Skin epidermis (tissue), 12 donors: Measurements from ENCODE around the gene ARL15.
A peak's percentile ranks its signal among the peaks of the same experiment; 100 is the strongest.

Source experiments
- H3K27ac ChIP-seq, 21 experiments: fragments of 200-600 bp; sonication (generic) in 11 of 21; one replicate each; pipeline ENCODE4 v1.5.0; 2020; ENCODE audit warnings: mild to moderate bottlenecking in 3 of 21, inconsistent platforms in 2 of 21, moderate library complexity in 2 of 21
- H3K4me3 ChIP-seq, 7 experiments: fragments of 200-600 bp; sonication (generic) in 2 of 7; one replicate each; pipeline ENCODE4 v1.5.0; 2020; ENCODE audit warnings: inconsistent platforms in 2 of 7, mild to moderate bottlenecking in 2 of 7, moderate library complexity in 1 of 7

The ARL15 gene

DNA sequence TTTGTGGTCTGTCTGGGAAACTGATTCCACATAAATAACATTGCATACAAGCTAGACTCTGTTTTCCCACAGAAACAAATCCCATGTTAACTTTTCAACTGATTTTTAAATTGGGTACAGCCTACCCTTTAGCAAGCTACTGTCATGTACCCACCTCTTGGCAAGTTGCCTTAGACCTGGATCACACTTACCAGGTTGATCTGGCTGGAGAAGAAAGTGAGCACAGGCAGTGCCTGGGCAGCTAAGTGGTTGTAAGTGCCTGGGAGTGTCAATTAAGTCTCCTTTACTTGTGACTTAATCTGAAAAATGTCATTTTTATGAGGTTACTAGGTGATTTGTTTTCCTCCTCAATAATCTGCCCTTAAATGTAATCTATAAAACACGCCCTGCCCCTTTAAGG is 336.4 kb downstream of the ARL15 start:
- Histone ChIP-seq H3K4me3 (no peak overlapping the region), H3K27ac (no peak overlapping the region)

DNA sequence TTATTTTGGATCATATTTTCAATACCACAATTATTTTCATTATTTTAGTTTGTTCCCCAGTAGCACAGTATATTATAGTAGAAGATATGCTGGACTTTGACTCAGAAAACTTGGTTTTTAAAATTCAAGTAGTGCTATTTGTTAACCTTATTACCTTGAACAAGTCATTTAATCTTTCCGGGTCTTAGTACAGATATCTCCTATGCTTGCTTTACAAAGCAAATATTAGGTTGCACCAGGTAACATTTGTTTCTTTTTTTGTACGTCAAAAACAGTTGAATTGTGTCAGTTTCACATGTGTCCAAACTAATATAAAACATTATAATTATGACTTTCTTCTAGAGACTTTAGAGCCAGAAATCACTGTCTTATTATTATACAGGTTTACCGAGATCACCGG is 338.1 kb downstream of the ARL15 start:
- H3K27ac ChIP-seq = no peak overlapping the region
- H3K4me3 ChIP-seq = no peak overlapping the region

DNA sequence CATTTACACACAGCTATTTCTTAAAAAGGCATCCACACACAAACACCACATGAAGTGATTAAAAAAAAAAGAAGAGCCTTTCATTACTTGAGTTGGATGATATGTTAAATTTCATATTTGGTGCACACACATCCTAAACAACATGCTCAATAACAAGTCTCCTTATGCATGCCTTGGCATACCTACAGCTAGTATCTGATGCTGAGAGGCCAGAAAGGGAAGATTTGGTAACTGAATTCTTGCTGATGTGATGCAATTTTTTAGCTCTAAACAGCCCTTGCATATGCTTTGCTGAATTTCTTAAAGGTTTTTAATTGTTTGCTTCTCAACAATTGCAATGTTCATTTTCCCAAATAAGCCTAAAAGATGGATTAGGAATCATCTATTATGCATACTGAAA is 338.8 kb downstream of the ARL15 start:
- no peak overlapping the region for H3K27ac ChIP-seq

GRCh38 chr5:53971131-53971530 is 339.2 kb downstream of the ARL15 start:
- H3K27ac ChIP-seq = no peak overlapping the region

More for the DNA sequence above, 338.8 kb downstream of the ARL15 start:
- H3K4me3 ChIP-seq = no peak overlapping the region

DNA sequence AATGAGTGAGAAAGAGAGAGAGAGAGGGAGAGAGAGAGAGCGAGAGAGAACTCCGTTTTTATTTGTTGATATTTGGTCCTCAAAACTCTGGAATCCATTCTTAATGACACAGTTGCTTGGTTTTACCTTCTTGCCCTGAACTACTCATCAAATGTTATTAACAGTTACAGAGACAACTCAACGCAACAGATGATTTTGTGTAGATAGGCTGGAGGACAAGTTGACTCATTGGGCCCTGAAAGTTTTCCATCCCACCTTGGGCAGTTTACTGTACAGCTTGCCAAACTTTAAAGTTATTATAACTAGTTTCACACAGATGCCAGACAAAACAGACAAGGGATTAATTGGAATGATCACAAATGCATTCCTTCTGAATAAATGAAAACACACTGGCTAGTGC is 339.9 kb downstream of the ARL15 start:
- no peak overlapping the region for H3K4me3 ChIP-seq
- no peak overlapping the region for H3K27ac ChIP-seq

More at GRCh38 chr5:53971131-53971530, 339.2 kb downstream of the ARL15 start:
- H3K4me3 ChIP-seq = no peak overlapping the region

- no peak overlapping the region for H3K4me3 ChIP-seq
- no peak overlapping the region for H3K27ac ChIP-seq
Observed at GRCh38 chr5:53969176-53969730, 341.1 kb downstream of the ARL15 start.

DNA sequence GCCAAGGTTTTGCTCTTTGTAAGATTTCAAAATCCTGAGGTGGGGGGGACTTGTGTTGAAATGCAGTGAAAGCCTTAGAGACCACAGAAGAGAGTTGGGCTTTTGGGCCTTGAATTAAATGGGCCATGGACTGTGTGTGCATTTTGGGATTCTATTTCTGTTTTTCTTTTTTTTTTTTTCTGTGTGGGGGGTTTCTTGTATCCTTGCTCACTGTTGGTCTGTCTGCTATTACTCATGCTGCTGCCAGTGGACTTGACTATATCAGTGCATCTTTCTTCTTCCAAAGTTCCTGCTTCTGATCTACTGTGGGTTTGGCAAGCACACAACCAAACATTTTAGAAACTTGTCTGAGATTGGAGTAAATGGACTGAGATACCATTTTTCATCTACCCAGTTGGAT is 344.9 kb downstream of the ARL15 start:
- Histone ChIP-seq H3K4me3 (no peak overlapping the region), H3K27ac (peak overlapping the region in 1 of 21 experiments; percentile 35)

- Histone ChIP-seq H3K27ac (no peak overlapping the region), H3K4me3 (no peak overlapping the region)
Observed at GRCh38 chr5:53963958-53964357, 346.4 kb downstream of the ARL15 start.

GRCh38 chr5:53962306-53962705 is 348.1 kb downstream of the ARL15 start:
- Histone ChIP-seq H3K27ac (no peak overlapping the region), H3K4me3 (no peak overlapping the region)

- Histone ChIP-seq H3K27ac (no peak overlapping the region), H3K4me3 (no peak overlapping the region)
Observed at GRCh38 chr5:53956632-53957031, 353.7 kb downstream of the ARL15 start.

DNA sequence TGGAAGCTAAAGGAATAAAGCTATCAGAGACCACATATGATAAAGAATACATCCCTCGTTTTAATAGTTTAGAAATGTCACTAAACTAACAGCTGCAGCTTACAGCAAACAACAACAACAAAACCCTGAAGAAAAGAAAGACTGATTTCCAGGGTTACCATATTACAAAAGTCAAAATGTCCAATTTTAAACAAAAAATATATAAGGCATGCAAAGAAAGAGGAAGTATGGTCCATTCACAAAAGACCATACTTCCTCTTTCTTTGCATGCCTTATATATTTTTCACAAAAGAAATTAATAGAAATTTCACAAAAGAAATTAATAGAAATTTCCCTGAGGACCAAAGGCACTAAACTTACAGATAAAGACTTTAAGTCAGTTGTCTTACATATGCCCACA is 354.2 kb downstream of the ARL15 start:
- H3K27ac ChIP-seq = no peak overlapping the region

DNA sequence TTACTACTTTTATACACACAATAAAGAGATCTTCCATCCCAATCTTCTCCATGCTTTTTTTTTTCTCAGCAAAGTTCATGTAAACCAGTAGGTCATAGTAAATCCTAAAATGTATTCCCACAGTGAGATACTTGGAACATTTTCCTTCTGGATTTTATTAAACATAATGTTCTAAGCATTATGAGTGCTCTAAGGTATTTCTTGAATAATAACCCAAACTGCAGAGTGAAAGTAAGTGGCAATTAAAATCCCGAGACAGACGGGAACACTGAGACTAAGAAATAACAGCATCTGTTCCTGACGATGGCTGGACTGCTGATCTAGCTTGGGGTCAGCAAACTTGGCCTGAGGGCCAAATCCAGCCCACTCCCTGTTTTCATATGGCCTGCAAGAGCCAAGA is 359.8 kb downstream of the ARL15 start:
- H3K27ac ChIP-seq = peak overlapping the region in 1 of 21 experiments; percentile 9
- H3K4me3 ChIP-seq = no peak overlapping the region

More for the DNA sequence above, 354.2 kb downstream of the ARL15 start:
- no peak overlapping the region for H3K4me3 ChIP-seq

- no peak overlapping the region for H3K27ac ChIP-seq
- no peak overlapping the region for H3K4me3 ChIP-seq
Observed at GRCh38 chr5:53948598-53948997, 361.8 kb downstream of the ARL15 start.

DNA sequence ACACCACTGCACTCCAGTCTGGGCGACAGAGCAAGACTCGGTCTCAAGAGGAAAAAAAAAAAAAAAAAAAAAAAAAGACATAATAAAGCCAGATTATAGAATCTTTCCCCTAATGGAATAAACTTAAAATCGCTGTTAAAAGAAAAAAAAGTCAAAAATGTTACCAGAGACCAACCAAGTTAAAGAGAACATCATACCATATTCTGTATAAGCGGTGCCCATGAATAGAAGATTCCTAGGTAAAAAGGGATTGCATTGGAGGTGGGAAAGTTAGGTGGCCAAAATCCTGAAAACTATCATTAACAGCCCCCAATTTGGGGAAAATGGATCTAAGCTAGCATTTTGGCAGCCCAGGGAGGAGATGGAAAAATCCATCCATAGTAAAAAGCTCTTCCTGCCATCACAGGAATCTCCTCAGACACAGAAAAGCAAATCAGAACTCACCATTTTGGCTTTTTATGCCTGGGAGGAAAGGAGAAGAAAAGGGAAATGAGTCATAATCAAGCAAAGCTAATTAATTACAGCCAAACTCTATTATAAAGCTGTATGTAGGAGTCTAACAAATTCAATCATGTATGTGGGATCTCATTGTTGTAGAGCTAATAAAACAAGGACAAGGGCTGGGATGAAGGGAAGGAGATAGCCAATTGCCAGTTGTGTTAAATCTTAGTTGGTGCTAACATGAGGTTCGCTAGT is 363.8 kb downstream of the ARL15 start:
- H3K4me3 ChIP-seq = no peak overlapping the region

GRCh38 chr5:53944981-53945380 is 365.4 kb downstream of the ARL15 start:
- no peak overlapping the region for H3K4me3 ChIP-seq
- H3K27ac ChIP-seq = no peak overlapping the region

More for the DNA sequence above, 363.8 kb downstream of the ARL15 start:
- H3K27ac ChIP-seq = no peak overlapping the region

DNA sequence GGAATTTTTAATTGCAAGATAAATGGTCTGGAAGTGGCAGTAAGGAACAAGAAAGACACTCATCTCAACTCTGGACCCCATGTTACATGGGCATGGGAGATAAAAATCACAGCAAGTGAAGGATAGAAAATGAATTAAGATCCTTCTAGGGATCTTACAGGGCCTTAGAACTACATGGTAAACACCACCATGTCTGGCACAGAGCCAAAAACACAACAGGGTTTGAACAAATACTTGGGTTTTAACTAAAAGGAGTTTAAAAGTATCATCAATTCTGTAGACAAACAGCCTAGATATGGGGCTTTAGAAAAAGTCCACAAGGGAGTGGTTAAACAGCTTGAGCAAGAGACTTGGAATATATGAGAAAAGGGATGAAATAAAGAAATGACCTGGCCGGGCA is 366.4 kb downstream of the ARL15 start:
- Histone ChIP-seq H3K27ac (no peak overlapping the region), H3K4me3 (no peak overlapping the region)

DNA sequence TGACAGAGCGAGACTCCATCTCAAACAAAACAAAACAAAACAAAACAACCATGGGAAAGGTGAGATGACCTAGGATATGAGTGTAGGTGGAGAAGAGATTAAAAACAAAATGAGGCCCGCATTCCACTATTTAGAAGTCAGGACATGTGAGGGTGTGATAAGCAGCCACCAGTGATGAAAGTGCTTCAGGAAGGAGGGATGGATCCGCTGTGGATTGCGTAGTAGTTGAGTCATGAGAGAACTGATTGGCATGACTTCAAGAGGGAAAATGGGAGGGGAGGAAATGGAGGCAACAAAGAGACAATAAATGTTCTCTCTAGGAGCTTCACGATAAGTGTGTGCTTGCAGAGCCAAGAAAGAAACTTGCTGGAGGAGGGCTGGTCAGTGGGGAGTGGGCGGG is 367.6 kb downstream of the ARL15 start:
- no peak overlapping the region for H3K4me3 ChIP-seq
- H3K27ac ChIP-seq = no peak overlapping the region

GRCh38 chr5:53940921-53941320 is 369.5 kb downstream of the ARL15 start:
- H3K4me3 ChIP-seq = no peak overlapping the region
- no peak overlapping the region for H3K27ac ChIP-seq

DNA sequence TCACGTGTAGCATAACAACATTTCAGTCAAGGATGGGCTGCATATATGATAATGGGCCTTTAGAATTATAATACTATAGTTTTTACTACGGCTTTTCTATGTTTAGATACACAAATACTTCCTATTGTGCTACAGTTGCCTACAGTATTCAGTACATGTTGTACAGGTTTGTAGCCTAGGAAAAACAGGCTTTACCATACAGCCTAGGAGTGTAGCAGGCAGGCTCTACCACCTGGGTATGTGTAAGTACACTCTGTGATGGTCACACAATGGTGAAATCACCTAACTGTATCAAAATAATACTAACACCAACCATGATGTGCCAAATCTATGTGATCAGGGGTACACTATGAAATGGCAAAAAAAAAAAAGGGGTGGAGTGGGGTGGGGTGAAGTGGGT is 372.9 kb downstream of the ARL15 start:
- H3K27ac ChIP-seq = no peak overlapping the region
- H3K4me3 ChIP-seq = no peak overlapping the region

DNA sequence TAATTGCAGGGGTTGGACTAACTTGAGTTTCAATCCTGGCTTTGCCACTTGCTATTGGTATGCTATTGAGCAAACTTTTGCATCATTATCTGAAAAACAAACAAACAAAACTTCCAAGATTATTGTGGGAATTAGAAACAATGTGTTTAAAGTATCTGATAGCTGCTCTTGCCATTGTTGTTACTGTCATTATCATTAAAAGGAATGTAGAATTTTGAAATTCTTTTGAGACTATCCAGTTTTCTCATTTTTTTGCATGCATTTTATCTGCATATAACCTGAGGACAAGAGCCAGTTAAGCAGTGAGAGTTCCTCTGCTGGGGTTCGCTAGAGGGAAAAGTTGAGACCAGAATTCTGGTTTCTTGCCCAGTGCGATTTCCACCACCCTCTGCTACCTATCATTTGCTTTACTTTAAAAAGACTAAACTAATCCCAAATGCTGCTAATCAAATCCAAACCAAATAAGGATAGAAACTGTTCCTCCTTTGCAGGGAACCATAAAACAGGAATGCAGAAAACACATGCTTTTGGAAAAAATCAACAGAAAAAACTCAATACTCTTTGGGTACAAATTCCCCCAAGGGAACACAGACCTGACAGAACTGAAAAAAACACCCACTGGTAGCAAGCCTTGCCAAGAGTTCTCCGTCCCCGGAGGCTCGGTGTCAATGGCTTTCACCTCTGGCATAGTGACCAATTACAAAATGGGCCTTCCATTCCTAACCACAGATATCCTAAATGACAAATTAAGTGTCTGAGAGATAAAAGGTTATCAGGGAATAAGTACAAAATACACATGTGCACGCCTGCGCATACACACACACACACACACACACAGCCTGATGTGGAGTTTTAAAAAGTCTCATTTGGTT is 373.7 kb downstream of the ARL15 start:
- H3K27ac ChIP-seq = no peak overlapping the region
- no peak overlapping the region for H3K4me3 ChIP-seq
